DLD1 (cell line): Measurements from ENCODE around the gene TBCK.

Experiments
- in situ Hi-C: cut with HindIII; loops from 2 replicates; pipeline ENCODE4 v1.10.0; 2017; ENCODE audit warnings: low sequenced_read_pairs

The TBCK gene

DNA sequence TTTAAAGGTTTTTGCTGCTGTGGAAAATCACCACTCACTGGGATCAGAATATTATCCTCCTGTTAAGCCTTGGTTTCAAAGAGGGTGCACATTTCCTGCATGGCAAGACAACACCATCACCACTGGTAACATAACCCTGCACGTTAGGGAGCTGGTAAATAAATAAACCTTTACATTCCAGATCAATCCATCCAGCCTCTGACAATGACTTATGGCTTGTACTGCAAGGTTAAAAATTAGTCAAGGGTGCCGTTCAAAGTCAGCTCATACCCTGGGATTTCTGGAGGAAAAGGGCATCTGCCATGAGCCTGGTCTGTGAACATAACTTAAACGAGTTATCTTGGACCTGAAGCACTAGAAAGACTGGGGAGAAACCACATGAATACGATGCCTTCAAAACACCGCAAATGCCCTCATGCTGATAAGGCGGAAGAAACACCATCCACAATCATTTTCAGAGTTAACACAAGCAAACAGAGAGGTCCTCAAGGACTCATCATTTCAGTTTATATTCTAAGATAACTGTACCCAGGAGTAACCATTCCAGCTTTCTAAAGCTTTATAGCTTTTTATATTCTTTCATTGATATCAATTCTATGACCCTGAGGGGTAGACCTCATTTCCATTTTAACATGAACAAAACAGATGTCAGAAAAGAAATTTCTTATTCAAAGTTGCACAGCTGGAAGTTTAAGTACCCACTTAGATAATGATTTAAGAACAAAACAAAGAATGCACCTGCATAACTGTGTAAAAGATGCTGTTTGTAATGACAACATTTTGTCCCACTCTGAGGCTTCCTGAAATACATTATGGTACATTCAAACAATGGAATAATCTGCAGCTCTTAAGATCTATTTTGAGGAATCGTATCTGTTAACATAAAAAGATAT lies 317.6 kb downstream of the TBCK start:
- in situ Hi-C loops, result loop anchor here (10.0 kb wide), 1 partner anchor 94 kb away; no protein-coding TSS in a partner anchor

DNA sequence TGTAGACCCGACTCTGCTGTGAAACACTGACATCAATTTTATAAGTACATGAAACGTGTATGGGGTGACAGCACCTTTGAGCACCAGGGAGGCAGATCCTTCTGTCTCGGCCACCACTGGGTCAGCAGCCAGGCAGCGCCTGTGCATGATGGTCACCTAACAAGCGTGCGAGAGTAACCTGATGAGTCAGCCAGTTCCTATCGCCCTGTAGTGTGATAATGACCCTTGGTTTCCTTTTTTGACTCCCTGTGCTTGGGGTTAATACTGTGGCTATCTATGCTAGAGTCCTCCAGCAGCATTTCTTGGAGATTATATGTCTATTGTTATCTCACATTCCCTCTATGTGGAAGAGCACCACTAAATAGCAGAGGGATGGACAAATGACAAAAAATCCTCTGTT lies 319.2 kb downstream of the TBCK start:
- in situ Hi-C loops, result loop anchor here (10.0 kb wide), 1 partner anchor 92 kb away; no protein-coding TSS in a partner anchor

DNA sequence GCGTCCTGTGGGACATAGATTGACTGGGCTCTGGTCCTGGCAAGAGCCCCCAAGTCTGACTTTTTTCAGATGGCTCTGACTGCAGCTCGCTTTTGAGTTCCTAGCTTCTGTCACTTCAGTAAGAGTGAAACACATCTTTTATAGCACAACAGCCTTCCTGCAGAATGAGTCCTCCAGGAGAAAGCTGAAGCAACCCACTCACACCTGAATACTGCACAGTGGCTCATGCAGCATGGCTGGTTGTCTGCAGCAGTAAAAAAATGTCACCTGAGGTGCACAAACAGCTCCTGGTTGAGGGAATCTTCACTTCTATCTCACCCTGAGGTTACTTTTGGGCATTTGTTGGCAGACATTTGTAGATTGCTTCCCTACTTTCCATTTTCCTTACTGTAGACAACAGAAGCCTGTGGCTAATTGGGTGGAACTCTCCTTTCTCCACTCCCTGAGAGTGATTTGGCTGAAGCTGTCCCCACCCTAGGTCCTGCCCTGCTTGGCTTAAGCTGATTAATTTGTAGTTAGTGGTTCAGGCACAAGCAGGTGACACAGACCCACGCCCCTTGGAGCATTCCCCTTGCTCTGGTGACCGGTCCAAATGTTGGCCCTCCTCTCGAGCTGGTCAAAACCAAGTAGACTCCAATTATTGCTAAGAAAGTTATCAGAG lies 321.0 kb downstream of the TBCK start:
- in situ Hi-C loops, result loop anchor here (10.0 kb wide), 1 partner anchor 90 kb away; no protein-coding TSS in a partner anchor

DNA sequence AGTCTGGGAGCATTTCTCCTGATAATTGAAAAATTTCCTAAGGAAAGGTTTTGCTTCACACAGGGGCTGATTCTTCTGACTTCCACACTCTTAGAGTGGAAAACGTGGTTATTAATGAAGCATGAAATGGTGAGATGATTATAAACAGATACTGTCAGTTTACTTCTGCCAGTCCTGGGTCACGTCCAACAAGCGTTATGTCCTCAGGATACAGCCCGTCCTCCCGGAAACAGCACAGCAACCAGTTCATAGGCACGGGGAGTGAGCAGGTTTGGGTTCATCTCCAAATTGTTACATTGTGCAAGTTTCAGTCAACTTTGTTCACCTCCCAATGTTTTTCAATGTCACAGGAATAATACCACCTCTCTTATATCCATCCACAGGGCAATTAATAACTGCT lies 321.9 kb downstream of the TBCK start:
- in situ Hi-C loops, result loop anchor here (10.0 kb wide), 1 partner anchor 89 kb away; no protein-coding TSS in a partner anchor

DNA sequence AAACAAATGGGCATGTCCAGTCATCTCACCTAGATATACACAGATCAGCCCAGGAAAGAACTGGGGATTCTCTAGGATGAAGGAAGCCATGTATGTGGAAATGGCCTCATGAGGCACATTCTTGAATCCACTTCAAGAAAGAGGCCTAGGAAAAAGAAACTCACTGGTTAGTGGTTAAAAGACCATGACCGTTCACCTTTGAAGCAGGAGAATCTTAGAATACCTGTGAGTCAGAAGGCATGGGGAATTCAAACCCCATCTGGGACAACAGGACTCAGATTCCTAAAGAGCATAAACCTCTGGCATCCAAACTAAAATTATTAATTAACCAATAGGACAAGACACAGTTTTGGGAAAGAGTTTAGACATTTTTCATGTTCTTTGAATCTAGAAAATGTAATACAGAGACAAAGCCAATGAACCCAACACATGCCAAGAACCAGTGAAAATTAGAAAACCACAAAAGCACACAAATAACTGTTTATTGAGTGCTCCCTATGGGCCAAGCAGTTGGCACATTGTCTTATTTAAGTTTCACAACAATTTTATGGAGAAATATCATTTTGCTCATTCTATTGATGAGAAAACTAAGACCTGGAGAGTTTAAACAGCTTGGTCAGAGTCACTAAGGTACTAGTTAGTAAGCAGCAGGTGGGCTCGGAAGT lies 323.2 kb downstream of the TBCK start:
- in situ Hi-C loops, result loop anchor here (10.0 kb wide), 1 partner anchor 88 kb away; no protein-coding TSS in a partner anchor

DNA sequence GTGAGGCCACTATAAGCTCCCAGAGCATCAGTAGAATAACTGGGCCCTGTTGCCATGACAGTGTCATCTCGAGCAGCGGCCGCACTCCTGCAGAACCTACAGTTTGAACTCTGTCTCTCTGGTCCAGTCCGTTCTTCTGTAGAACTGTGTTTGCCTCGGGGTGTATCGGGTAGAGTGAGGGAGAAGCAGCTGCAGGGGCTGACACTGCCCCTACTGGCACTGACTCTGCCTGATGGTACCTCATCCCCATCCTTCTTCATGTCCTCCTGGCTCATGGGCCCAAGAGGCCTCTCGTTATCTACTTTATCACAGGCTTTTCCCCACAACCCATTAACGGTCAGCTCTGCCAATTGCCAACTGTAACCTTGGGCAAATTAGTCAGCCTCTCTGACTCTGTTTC lies 324.3 kb downstream of the TBCK start:
- in situ Hi-C loops, result loop anchor here (10.0 kb wide), 1 partner anchor 87 kb away; no protein-coding TSS in a partner anchor
